IMR-90 (cell line): ENCODE measurements around the gene TOR4A. TPM values are rescaled to one million over a fixed set of nuclear protein-coding genes. Genes with fewer than 3 reads are reported as not detected.

ENCODE experiments used
- ATAC-seq: fragments of 200-7000 bp; cut with Tn5 transposase; 2 replicates; pipeline ENCODE4 v1.9.1; 2020; ENCODE audit warnings: low read depth, mild to moderate bottlenecking, moderate library complexity
- BruUV-seq: library from RNA; stranded (reverse); fragments of 400-500 nt; replicated peaks from 2 replicates; lab custom pipeline; 2021; lab: Mats Ljungman, UMichigan
- CTCF ChIA-PET: fragments of 300-600 bp; formaldehyde crosslinking; extraction: SDS; loops from one replicate; lab custom pipeline; 2021; ENCODE audit warnings: antibody characterized with exemption; lab: Yijun Ruan, JAX
- POLR2A ChIA-PET: fragments of 300-600 bp; sonication (Branson Sonifier 250); formaldehyde crosslinking; loops from one replicate; lab custom pipeline; 2022; ENCODE audit warnings: antibody characterized with exemption; ENCODE audit not compliant: unreplicated experiment; lab: Charles Lee
- DNase-seq: peaks from one replicate; pipeline ENCODE4 v3.0.0; 2013
- H2AFZ ChIP-seq: replicated peaks from 2 replicates; pipeline ENCODE3; 2013; ENCODE audit warnings: low read length, mild to moderate bottlenecking; ENCODE audit not compliant: poor library complexity
- H2AK5ac ChIP-seq: 2 replicates; pipeline ENCODE4 v1.6.1; 2013; ENCODE audit warnings: low read depth, low read length, inconsistent platforms
- H2AK9ac ChIP-seq: replicated peaks from 2 replicates; pipeline ENCODE3; 2013; ENCODE audit warnings: mild to moderate bottlenecking, low read depth, low read length, moderate library complexity; ENCODE audit not compliant: poor library complexity
- H2BK120ac ChIP-seq: 2 replicates; pipeline ENCODE4 v1.6.1; 2013; ENCODE audit warnings: low read depth, low read length, inconsistent platforms
- H2BK15ac ChIP-seq: 3 replicates; pipeline ENCODE4 v1.6.1; 2013; ENCODE audit warnings: low read depth, low read length, inconsistent platforms
- H2BK20ac ChIP-seq: 2 replicates; pipeline ENCODE4 v1.6.1; 2013; ENCODE audit warnings: low read depth, mild to moderate bottlenecking, inconsistent platforms, low read length, moderate library complexity
- H2BK5ac ChIP-seq: 2 replicates; pipeline ENCODE4 v1.6.1; 2013; ENCODE audit warnings: mild to moderate bottlenecking, low read depth, low read length, inconsistent platforms; ENCODE audit not compliant: poor library complexity, severe bottlenecking
- H3K14ac ChIP-seq: replicated peaks from 2 replicates; pipeline ENCODE4 v1.6.1; 2013; ENCODE audit warnings: low read depth, low read length, inconsistent platforms
- H3K18ac ChIP-seq: 2 replicates; pipeline ENCODE4 v1.6.1; 2013; ENCODE audit warnings: low read depth, low read length, control low read depth
- H3K23ac ChIP-seq: 2 replicates; pipeline ENCODE4 v1.6.1; 2013; ENCODE audit warnings: low read depth, low read length, inconsistent platforms
- H3K27ac ChIP-seq: 2 replicates; pipeline ENCODE4 v1.5.1; 2013; ENCODE audit warnings: mild to moderate bottlenecking, control low read depth, low read length; ENCODE audit not compliant: insufficient read depth
- H3K27me3 ChIP-seq: 2 replicates; pipeline ENCODE4 v1.6.1; 2013; ENCODE audit warnings: low read length; ENCODE audit not compliant: control insufficient read depth, insufficient read depth
- H3K36me3 ChIP-seq: 2 replicates; pipeline ENCODE4 v1.6.1; 2013; ENCODE audit warnings: low read length, mixed read lengths; ENCODE audit not compliant: control insufficient read depth, insufficient read depth
- H3K4ac ChIP-seq: 2 replicates; pipeline ENCODE4 v1.6.1; 2013; ENCODE audit warnings: low read depth, low read length, inconsistent platforms
- H3K4me1 ChIP-seq: 2 replicates; pipeline ENCODE4 v1.6.1; 2013; ENCODE audit warnings: low read length, mixed read lengths; ENCODE audit not compliant: control insufficient read depth, insufficient read depth
- H3K4me2 ChIP-seq: 2 replicates; pipeline ENCODE4 v1.6.1; 2013; ENCODE audit warnings: low read depth, mild to moderate bottlenecking, control low read depth, low read length, moderate library complexity
- H3K4me3 ChIP-seq: 2 replicates; pipeline ENCODE4 v1.5.1; 2013; ENCODE audit warnings: low read depth, mild to moderate bottlenecking, control low read depth, low read length, moderate library complexity; ENCODE audit not compliant: insufficient read depth
- H3K56ac ChIP-seq: 2 replicates; pipeline ENCODE4 v1.6.1; 2013; ENCODE audit warnings: low read length, inconsistent platforms; ENCODE audit not compliant: insufficient read depth; ENCODE audit errors: extremely low read depth
- H3K79me1 ChIP-seq, 2 experiments: 2 replicates each; pipeline ENCODE4 v1.6.1; 2013; ENCODE audit warnings: low read length in 2 of 2, inconsistent platforms in 1 of 2, low read depth in 1 of 2
- H3K9ac ChIP-seq: 2 replicates; pipeline ENCODE4 v1.6.1; 2013; ENCODE audit warnings: low read depth, low read length, control low read depth
- H3K9me1 ChIP-seq: 2 replicates; pipeline ENCODE4 v1.6.1; 2013; ENCODE audit warnings: low read length, inconsistent platforms; ENCODE audit not compliant: insufficient read depth
- H3K9me3 ChIP-seq: 2 replicates; pipeline ENCODE4 v1.6.1; 2013; ENCODE audit warnings: low read length; ENCODE audit not compliant: control insufficient read depth, insufficient read depth
- H4K20me1 ChIP-seq: 2 replicates; pipeline ENCODE4 v1.6.1; 2013; ENCODE audit warnings: low read length, inconsistent platforms; ENCODE audit not compliant: insufficient read depth
- H4K5ac ChIP-seq: 2 replicates; pipeline ENCODE4 v1.6.1; 2013; ENCODE audit warnings: mild to moderate bottlenecking, low read depth, low read length, control low read depth
- H4K8ac ChIP-seq, 2 experiments: 2 replicates each; pipeline ENCODE4 v1.6.1; 2013; ENCODE audit warnings: low read depth in 2 of 2, low read length in 2 of 2, control low read depth in 1 of 2, inconsistent platforms in 1 of 2
- H4K91ac ChIP-seq: 2 replicates; pipeline ENCODE4 v1.6.1; 2013; ENCODE audit warnings: low read depth, low read length, inconsistent platforms; ENCODE audit not compliant: insufficient read depth
- BHLHE40 ChIP-seq: fragments of 150-350 bp; IDR thresholded peaks from 2 replicates; pipeline ENCODE4 v1.6.1; 2016; ENCODE audit warnings: mild to moderate bottlenecking, low read depth, low read length
- CHD1 ChIP-seq: IDR thresholded peaks from 2 replicates; pipeline ENCODE4 v1.6.1; 2012; ENCODE audit warnings: low read depth, low read length, improper control_type of control experiment
- CTCF ChIP-seq: conservative IDR thresholded peaks from 2 replicates; pipeline ENCODE4 v1.5.1; 2012; ENCODE audit warnings: mild to moderate bottlenecking, low read depth, low read length, improper control_type of control experiment
- ELK1 ChIP-seq: fragments of 150-350 bp; IDR thresholded peaks from 2 replicates; pipeline ENCODE4 v1.6.1; 2016; ENCODE audit warnings: low read depth, mild to moderate bottlenecking, low read length, moderate library complexity, borderline replicate concordance
- FOS ChIP-seq: fragments of 150-350 bp; IDR thresholded peaks from 2 replicates; pipeline ENCODE4 v1.6.1; 2016; ENCODE audit warnings: low read depth, low read length
- MAFK ChIP-seq: IDR thresholded peaks from 2 replicates; pipeline ENCODE4 v1.6.1; 2012; ENCODE audit warnings: low read depth, low read length, improper control_type of control experiment
- MAZ ChIP-seq: IDR thresholded peaks from 2 replicates; pipeline ENCODE4 v1.6.1; 2012; ENCODE audit warnings: low read depth, mild to moderate bottlenecking, low read length, improper control_type of control experiment, moderate library complexity, borderline replicate concordance
- MXI1 ChIP-seq: IDR thresholded peaks from 2 replicates; pipeline ENCODE4 v1.6.1; 2012; ENCODE audit warnings: low read depth, mild to moderate bottlenecking, low read length, moderate library complexity, borderline replicate concordance
- NFE2L2 ChIP-seq: fragments of 150-350 bp; IDR thresholded peaks from 2 replicates; pipeline ENCODE4 v1.6.1; 2016; ENCODE audit warnings: low read depth, mild to moderate bottlenecking, low read length
- POLR2A ChIP-seq: IDR thresholded peaks from 2 replicates; pipeline ENCODE4 v1.6.1; 2012; ENCODE audit warnings: mild to moderate bottlenecking, low read depth, low read length
- RAD21 ChIP-seq: IDR thresholded peaks from 2 replicates; pipeline ENCODE4 v1.6.1; 2012; ENCODE audit warnings: low read length, improper control_type of control experiment
- RCOR1 ChIP-seq: IDR thresholded peaks from 2 replicates; pipeline ENCODE4 v1.6.1; 2012; ENCODE audit warnings: mild to moderate bottlenecking, low read length, improper control_type of control experiment; ENCODE audit not compliant: insufficient replicate concordance
- RFX5 ChIP-seq: IDR thresholded peaks from 2 replicates; pipeline ENCODE4 v1.8.0; 2012; ENCODE audit warnings: low read depth, mild to moderate bottlenecking, low read length, moderate library complexity
- USF2 ChIP-seq: fragments of 150-350 bp; IDR thresholded peaks from 2 replicates; pipeline ENCODE4 v1.6.1; 2017; ENCODE audit warnings: mild to moderate bottlenecking, antibody characterized with exemption, low read length, low read depth
- WGBS, 2 experiments: methylation state at CpG; one replicate each; pipeline versions ENCODE4 v1.1.5 to v1.1.7; 2013; ENCODE audit warnings: missing lambda C conversion rate in 2 of 2; ENCODE audit not compliant: insufficient read length in 1 of 2; ENCODE audit errors: extremely low coverage in 2 of 2; 5-methylcytosine and 5-hydroxymethylcytosine counted together
- dilution Hi-C: fragments of 300-500 bp; cut with HindIII; formaldehyde crosslinking; loops from one replicate; pipeline ENCODE4 v1.14.3; 2018; ENCODE audit warnings: low sequenced_read_pairs; ENCODE audit not compliant: unreplicated experiment
- in situ Hi-C: fragments of 300-500 bp; cut with MboI; formaldehyde crosslinking; loops from 3 replicates; pipeline ENCODE4 v1.14.3; 2019; ENCODE audit warnings: low sequenced_read_pairs, inconsistent platforms, mixed read lengths
- intact Hi-C: fragments of 100-400 bp; cut with micrococcal nuclease; formaldehyde crosslinking; loops from 2 replicates; pipeline ENCODE4 v1.10.0; 2022
- polyA plus RNA-seq, 3 experiments: library from polyadenylated mRNA; depleted of rRNA; stranded (reverse); fragments of >200 nt; gene quantifications; 2 replicates each; pipeline ENCODE4 v1.2.3, GENCODE V29; 2012; ENCODE audit warnings: low replicate concordance in 1 of 3
- total RNA-seq: library from RNA; depleted of rRNA; stranded (reverse); fragments of >200 nt; gene quantifications from 2 replicates; pipeline ENCODE4 v1.2.3, GENCODE V29; 2012

Gene TOR4A
- total and polyA plus RNA-seq, 2 of the 4 experiments (the other 2 are of a cell fraction), result 9.7 to 22.9 TPM

GRCh38 chr9:137317021-137317717, 39.6 kb downstream of the TOR4A start:
- H3K4me1 ChIP-seq, result 0 out of 2 replicates have a peak, but pooled peaks cover 2% of the 10 kb centered on the region
- no peaks in the 10 kb centered on the region for H3K9me3 ChIP-seq
- ChIA-PET POLR2A (interaction anchor here (0.6 kb wide), 1 partner anchor 1122 kb away, joined by 9 read pairs; no protein-coding TSS in a partner anchor), CTCF (no interaction called here)
- no peak overlapping the region for H2BK120ac ChIP-seq
- no peak overlapping the region for H3K27ac ChIP-seq
- no peak overlapping the region for H2BK20ac ChIP-seq
- H2BK5ac ChIP-seq, result no peak overlapping the region
- no peaks in the 10 kb centered on the region; the same call in 1 of the 2 replicates for H3K27me3 ChIP-seq
- intact Hi-C loops, result no loop called here
- H4K91ac ChIP-seq, result no peak overlapping the region
- no peak overlapping the region for H4K8ac ChIP-seq
- ATAC-seq, result no peak
- H3K23ac ChIP-seq, result no peak overlapping the region
- WGBS, 2 experiments, result 100% methylated on average over 1 of the region's 19 CpGs; no CpG with 5 or more reads in 1 of the 2 experiments
- H3K56ac ChIP-seq, result no peak overlapping the region
- BruUV-seq, result no TSS peak
- H4K20me1 ChIP-seq, result no peaks in the 10 kb centered on the region
- H3K9ac ChIP-seq, result no peak overlapping the region
- H3K4me2 ChIP-seq, result no peak overlapping the region
- DNase-seq, result no peak
- no peak overlapping the region for H3K14ac ChIP-seq
- no peak overlapping the region for H4K5ac ChIP-seq
- no peaks in the 10 kb centered on the region for H3K9me1 ChIP-seq
- H3K18ac ChIP-seq, result no peak overlapping the region
- no peak overlapping the region for H3K4ac ChIP-seq
- in situ Hi-C loops, result no loop called here
- TF ChIP-seq USF2 (no peak), CTCF (no peak), MAFK (no peak), RAD21 (no peak), MAZ (no peak), RFX5 (no peak), MXI1 (no peak), BHLHE40 (no peak), NFE2L2 (no peak), POLR2A (no peak), RCOR1 (no peak), ELK1 (no peak), FOS (no peak), CHD1 (no peak)
- no peaks in the 10 kb centered on the region for H3K79me1 ChIP-seq
- H2BK15ac ChIP-seq, result no peak overlapping the region
- no peaks in the 10 kb centered on the region for H3K36me3 ChIP-seq
- no peak overlapping the region for H3K4me3 ChIP-seq
- H2AK9ac ChIP-seq, result peak overlapping the region; percentile 72
- H2AK5ac ChIP-seq, result no peak overlapping the region
- dilution Hi-C loops, result no loop called here
- H2AFZ ChIP-seq, result peak overlapping the region; percentile 41
